ENCODE measurements around the gene ZNF346. TPM values are rescaled to one million over a fixed set of nuclear protein-coding genes. Genes with fewer than 3 reads are reported as not detected.
"Not testable (repeated sequence)": the region's sequence is repeated elsewhere in the genome, so short reads cannot be mapped to it uniquely, and the experiment has no call there.

The ZNF346 gene
- total RNA-seq, 1 donor from 2014 or later = 13.9 TPM

GRCh38 chr5:176995896-176996767 lies 26.4 kb upstream of the ZNF346 start:
- no peaks in the 10 kb centered on the region for H3K36me3 ChIP-seq
- ATAC-seq (peak in 1 of 2 donors; percentile 34), DNase-seq (no peak)
- H3K9me3 ChIP-seq = peaks cover 7% of the 10 kb centered on the region
- H3K4me3 ChIP-seq = no peak overlapping the region
- H3K4me1 ChIP-seq = peaks cover 28% of the 10 kb centered on the region
- no peak overlapping the region for H3K27ac ChIP-seq
- H3K27me3 ChIP-seq (ENCODE audit: low read depth) = no peaks in the 10 kb centered on the region
- TF ChIP-seq, protein P1, sequence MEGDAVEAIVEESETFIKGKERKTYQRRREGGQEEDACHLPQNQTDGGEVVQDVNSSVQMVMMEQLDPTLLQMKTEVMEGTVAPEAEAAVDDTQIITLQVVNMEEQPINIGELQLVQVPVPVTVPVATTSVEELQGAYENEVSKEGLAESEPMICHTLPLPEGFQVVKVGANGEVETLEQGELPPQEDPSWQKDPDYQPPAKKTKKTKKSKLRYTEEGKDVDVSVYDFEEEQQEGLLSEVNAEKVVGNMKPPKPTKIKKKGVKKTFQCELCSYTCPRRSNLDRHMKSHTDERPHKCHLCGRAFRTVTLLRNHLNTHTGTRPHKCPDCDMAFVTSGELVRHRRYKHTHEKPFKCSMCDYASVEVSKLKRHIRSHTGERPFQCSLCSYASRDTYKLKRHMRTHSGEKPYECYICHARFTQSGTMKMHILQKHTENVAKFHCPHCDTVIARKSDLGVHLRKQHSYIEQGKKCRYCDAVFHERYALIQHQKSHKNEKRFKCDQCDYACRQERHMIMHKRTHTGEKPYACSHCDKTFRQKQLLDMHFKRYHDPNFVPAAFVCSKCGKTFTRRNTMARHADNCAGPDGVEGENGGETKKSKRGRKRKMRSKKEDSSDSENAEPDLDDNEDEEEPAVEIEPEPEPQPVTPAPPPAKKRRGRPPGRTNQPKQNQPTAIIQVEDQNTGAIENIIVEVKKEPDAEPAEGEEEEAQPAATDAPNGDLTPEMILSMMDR (IDR thresholded peaks at IDR 0.05) = no peak
- intact Hi-C loops (cut with DNase I) = no loop called here

GRCh38 chr5:176996780-176997179 lies 25.7 kb upstream of the ZNF346 start:
- intact Hi-C loops (cut with DNase I) = no loop called here
- H3K27ac ChIP-seq = no peak overlapping the region
- DNase-seq (no peak), ATAC-seq (no peak)
- no peaks in the 10 kb centered on the region for H3K36me3 ChIP-seq
- TF ChIP-seq, protein P1 (IDR thresholded peaks at IDR 0.05) = no peak
- peaks cover 7% of the 10 kb centered on the region for H3K9me3 ChIP-seq
- no peaks in the 10 kb centered on the region for H3K27me3 ChIP-seq (ENCODE audit: low read depth)
- H3K4me1 ChIP-seq = peaks cover 28% of the 10 kb centered on the region
- no peak overlapping the region for H3K4me3 ChIP-seq

DNA sequence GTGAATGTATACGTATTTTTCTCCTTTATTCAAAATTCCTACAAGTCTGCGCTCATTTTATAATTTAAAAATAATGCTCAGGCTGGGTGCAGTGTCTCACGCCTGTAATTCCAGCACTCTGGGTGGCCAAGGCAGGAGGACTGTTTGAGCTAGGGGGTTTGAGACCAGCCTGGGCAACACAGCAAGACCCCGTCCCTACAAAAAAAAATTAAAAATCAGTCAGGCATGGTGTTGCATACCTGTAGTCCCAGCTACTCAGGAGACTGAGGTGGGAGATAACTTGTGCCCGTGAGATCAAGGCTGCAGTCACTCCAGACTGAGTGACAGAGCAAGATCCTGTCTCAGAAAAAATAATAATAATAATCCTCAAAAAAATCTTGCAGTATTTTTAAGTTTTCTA lies 23.7 kb upstream of the ZNF346 start:
- Histone ChIP-seq H3K9me3 (peaks cover 7% of the 10 kb centered on the region), H3K4me3 (no peak overlapping the region), H3K36me3 (no peaks in the 10 kb centered on the region), H3K4me1 (peaks cover 32% of the 10 kb centered on the region), H3K27ac (no peak overlapping the region), H3K27me3 (ENCODE audit: low read depth) (no peaks in the 10 kb centered on the region)
- intact Hi-C loops (cut with DNase I) = no loop called here
- TF ChIP-seq, protein P1 (IDR thresholded peaks at IDR 0.05) = no peak
- DNase-seq = no peak
- ATAC-seq = no peak

DNA sequence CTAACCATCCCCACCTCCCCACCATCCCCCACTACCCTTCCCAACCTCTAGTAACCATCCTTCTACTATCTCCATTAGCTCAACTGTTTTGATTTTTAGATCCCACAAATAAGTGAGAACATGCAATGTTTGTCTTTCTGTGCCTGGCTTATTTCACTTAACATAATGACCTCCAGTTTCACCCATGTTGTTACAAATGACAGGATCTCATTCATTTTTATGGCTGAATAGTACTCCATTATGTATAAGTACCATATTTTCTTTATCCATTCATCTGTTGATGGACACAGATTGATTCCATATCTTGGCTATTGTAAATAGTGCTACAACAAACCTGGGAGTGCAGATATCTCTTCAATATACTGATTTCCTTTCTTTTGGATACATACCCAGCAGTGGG lies 23.0 kb upstream of the ZNF346 start:
- H3K9me3 ChIP-seq; DNase-seq; H3K4me3 ChIP-seq; H3K36me3 ChIP-seq; H3K27ac ChIP-seq; intact Hi-C loops (cut with DNase I); ATAC-seq; H3K27me3 ChIP-seq (ENCODE audit: low read depth): not testable (repeated sequence)
- H3K4me1 ChIP-seq = peaks cover 39% of the 10 kb centered on the region

- no peak overlapping the region for H3K27ac ChIP-seq
- TF ChIP-seq, protein P1 (IDR thresholded peaks at IDR 0.05) = no peak
- ATAC-seq = no peak
- H3K36me3 ChIP-seq = no peaks in the 10 kb centered on the region
- intact Hi-C loops (cut with DNase I) = no loop called here
- H3K9me3 ChIP-seq = no peaks in the 10 kb centered on the region
- no peak for DNase-seq
- no peak overlapping the region for H3K4me3 ChIP-seq
- H3K4me1 ChIP-seq = peaks cover 21% of the 10 kb centered on the region
- H3K27me3 ChIP-seq (ENCODE audit: low read depth) = no peaks in the 10 kb centered on the region
These were observed 18.8 kb upstream of the ZNF346 start for GRCh38 chr5:177003649-177004048.

- intact Hi-C loops (cut with DNase I) = no loop called here
- H3K4me3 ChIP-seq = peak overlapping the region; percentile 97
- TF ChIP-seq, protein P1 (IDR thresholded peaks at IDR 0.05) = no peak
These were observed 17.5 kb upstream of the ZNF346 start for GRCh38 chr5:177004961-177005360.

More at GRCh38 chr5:177004961-177005360, 17.5 kb upstream of the ZNF346 start:
- no peaks in the 10 kb centered on the region for H3K9me3 ChIP-seq
- H3K27me3 ChIP-seq (ENCODE audit: low read depth) = no peaks in the 10 kb centered on the region
- H3K36me3 ChIP-seq = no peaks in the 10 kb centered on the region
- H3K27ac ChIP-seq = no peak overlapping the region
- peaks cover 21% of the 10 kb centered on the region for H3K4me1 ChIP-seq
- no peak for ATAC-seq
- DNase-seq = no peak
